ENCODE results near the gene MED10.

Gene MED10

GRCh38 chr5:6398570-6399230, 20.4 kb upstream of the MED10 start:
- DNase-seq = no peak

- no peak for DNase-seq
Measured at GRCh38 chr5:6397536-6398269, 19.4 kb upstream of the MED10 start.

GRCh38 chr5:6396836-6397535, 18.6 kb upstream of the MED10 start:
- no peak for DNase-seq

DNA sequence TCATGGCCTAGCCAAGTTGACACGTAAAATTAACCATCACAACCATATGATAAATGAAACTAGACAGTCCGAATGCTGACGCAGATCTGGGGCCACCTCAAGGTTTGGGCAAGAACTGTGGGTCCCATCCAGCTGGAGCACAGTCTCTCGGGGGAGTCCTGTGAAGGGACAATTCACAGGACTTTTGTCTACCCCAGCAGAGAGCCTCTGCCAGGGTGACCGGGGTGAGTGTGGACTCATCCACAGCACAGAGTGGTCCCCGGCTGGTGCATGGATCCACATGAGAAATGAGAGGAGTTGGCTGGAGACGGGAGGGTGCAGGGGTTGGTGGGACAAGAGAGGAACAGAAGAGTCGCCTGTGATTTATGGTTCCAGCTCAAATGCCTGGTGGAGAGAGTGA, 17.7 kb upstream of the MED10 start:
- no peak for DNase-seq

DNA sequence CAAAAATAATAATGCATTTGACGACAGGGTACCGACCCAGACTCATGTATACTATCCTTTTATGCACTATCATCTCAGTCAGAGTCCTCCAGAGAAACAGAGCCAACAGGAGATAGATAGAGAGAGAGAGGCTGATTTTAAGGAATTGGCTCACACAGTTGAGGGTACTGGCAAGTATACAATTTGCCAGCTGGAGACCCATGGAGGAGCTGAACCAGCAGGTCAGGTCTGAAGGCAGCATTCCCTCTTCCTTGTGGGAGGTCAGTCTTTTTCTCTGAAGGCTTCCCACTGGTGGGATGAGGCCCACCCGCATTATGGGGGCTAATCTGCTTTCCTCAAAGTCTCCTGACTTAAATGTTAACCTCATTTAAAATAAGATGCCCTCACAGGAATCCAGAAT, 17.3 kb upstream of the MED10 start:
- no peak for DNase-seq

- no peak for DNase-seq
Measured at GRCh38 chr5:6395102-6395445, 16.7 kb upstream of the MED10 start.

DNA sequence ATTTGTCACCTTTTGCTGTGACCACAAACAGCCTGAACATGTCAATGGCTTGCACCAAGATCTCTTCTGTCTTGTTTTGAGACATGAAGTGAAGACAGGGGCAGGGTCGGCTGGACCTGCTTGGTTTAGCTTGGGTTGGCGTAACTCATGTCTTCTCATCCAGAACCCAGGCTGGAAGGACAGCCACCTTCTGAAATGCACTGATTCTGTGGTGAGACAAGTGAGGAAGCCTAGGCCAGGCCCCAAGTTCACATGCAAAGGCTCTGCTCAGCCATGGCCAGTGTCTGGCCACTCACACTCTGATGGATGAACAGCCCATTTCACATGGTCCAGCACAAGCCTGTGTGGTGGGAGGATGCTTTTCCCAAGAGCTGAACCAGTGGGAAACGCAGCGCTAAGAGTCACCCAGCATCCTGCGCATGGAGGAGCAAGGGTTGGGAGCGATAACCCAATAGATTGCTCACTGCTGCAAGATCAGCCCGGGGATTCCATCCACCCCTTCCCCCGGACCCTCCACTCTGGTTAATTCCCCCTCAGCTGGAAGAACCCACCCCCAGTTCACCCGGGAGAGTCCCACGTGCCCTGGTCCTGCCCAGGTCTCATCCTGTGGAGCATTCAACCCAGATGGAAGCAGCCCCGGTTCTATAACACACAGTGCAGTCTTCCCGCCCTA, 16.2 kb upstream of the MED10 start:
- DNase-seq = no peak

DNA sequence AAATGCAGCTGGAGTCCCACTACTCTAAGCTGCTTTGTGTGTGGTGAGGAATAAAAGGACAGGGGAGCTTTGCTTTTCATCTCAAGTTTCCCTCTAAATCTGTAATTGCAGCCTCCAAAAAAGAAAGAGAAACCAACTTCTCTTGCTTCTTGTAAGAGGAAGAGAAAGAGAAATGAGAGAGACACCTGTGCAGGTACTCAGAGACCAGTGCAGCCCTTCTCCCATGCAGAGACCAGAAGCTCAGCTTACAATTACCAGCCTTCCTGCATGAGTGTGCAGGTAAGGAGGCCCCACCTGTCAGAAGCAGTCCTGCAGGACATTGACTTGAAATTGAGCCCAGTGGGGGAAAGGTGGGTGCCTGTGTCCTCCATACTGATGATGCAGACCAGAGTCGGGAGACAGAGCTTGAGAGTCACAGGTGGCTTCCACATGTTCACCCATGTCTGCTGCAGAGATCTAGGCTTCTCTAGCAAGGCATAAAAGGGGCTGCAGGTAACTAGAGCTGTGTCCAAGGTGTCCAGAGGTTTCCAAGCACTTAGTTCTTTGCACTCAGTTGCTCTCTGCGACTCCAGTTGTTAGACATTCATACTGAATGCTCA, 15.3 kb upstream of the MED10 start:
- DNase-seq = no peak

DNA sequence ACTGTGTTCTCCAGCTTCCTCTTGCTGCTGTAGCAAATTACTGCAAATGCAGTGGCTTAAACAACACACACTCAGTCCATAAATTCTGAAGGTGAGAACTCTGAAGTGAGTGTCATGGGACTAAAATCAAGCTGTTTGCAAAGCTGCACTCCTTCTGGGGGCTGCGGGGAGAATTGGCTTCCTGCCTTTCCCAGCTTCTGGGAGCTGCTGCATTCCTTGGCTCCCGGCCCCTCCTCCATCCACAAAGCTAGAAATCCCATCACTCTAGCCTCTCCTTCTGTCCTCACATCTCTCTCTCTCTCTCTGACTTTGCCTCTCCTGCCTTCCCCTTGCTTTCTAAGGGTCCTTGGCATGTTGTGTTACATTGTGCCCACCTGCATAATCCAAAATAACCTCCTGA, 14.2 kb upstream of the MED10 start:
- no peak for DNase-seq

- no peak for DNase-seq
Measured at GRCh38 chr5:6391151-6391550, 12.8 kb upstream of the MED10 start.

DNA sequence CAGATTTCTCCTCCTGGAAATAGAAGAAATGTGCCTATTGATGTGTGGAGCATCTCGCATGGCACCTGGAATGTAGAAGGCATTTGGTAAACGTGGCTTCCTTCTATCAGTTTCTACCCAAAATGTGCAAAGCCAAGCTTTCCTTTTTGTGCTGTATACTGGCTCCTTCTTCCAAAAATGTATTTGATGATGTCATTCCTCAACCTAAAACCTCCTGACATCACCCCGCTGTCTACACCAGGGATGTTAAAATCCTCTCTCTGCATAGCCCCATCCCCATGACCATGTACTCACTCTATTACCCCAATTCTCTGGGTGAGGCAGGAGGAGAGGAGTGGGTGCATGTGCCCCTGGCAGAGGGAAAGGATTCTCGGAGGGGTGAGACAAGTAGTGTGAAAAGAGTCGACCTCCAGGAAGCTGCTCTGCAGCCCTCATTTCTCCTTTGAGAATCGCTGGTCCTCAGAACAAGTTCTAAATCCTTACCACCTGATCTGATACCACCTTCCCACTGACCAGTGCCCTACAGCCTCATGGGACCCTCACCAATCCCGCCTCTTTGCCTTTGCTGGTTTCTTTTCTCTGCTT, 11.7 kb upstream of the MED10 start:
- DNase-seq = no peak

GRCh38 chr5:6389397-6389796, 11.1 kb upstream of the MED10 start:
- DNase-seq = no peak

DNA sequence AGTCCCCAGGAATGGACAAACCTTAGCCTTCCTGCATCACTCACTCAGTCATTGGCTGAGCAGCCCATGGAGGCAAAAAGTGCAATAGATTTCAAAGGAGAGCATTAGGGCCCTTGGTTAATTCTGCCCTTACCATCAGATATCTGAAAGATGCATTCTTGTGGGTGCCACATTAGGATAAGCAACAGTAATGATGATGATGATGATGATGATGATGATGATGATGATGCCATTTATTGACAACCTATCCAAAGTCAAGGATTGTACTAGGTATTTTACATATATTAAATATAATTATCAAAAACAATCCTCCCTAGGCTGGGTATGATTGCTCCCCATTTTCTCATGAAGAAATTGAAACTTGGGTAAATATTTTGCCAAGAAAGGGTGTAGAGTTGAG, 9.6 kb upstream of the MED10 start:
- DNase-seq = no peak

DNA sequence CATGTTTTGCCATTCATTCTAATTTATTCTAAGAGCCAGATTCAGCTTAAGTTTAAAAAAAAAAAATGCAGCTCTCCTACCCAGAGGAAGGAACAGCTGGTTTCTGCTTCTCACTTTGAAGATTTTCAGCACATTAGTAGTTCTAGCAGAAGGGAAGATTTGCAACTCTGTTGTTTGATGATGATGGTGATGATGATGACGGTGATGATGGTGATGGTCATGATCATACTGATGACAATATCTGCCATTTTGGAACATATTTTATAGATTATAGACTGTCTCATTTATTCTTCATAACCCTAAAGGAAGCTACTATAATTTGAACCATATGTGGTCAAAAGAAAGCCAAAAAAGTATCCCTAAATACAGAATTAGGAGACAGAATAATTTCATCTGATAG, 7.9 kb upstream of the MED10 start:
- no peak for DNase-seq

- DNase-seq = no peak
Measured at GRCh38 chr5:6384856-6385255, 6.5 kb upstream of the MED10 start.

- DNase-seq = no peak
Measured at GRCh38 chr5:6383376-6383775, 5.0 kb upstream of the MED10 start.

GRCh38 chr5:6379246-6379645, 899 bp upstream of the MED10 start:
- no peak for DNase-seq

GRCh38 chr5:6378766-6379103, 388 bp upstream of the MED10 start:
- DNase-seq = no peak

- no peak for DNase-seq
Measured at GRCh38 chr5:6377582-6377904, 804 bp downstream of the MED10 start.

DNA sequence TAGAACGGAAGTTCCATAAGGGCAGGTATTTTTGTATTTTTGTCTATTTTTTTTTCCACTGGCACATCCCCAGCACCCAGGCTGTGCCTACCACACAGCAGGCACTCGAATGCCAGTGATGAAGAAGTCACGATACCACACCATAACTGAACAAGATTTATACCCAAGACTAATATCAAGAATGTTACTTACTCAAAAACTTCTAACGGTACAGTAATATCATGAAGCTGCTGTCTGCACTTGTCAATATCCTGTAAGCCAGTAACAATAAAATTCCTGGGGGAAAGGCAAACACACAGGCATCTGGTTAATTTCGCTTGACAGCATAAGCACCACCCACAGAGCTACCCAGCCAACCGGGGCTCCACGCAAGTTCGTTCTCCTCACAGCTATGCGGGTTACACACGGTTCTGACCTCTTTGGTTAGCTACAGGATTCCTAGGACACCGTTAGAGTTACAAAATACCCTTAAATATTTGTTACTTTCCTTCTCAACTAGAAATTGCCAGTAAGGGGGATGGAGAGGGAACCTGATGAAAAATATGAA, 1.3 kb downstream of the MED10 start:
- DNase-seq = no peak

DNA sequence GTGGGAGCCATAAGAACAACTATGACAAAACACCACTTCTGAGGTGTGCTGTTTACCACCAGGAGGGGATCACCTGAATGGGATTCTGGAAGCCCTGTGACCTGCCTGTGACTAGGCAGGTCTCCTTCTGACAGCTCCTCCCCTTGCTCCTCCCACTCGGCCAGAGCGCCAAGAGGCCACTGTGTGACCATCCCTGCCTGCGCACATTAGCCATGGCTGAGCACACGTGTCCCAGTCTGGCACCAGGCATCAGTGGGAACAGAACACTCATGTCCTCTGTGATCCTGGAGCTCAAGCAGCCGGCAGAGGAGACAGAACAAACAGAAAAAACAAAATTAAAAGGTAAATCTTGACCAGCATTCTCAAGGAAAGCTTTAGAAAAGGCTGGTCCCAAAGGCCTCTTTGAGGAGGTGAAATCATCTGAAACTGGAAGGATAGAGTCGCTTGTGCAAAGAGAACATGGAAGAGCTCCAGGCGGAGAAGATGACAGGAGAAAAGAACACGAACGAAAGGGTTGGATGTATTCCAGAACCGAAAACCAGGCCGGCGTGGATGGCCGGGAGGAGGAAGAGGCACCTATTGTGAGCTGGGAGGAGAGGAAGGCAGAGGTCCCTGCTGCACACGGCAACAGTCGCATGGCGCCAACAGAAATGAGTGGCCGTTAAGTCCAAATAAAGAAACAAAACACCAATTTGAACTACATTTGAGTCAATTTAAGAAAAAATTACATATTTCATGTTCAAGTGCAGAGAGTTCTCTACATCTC, 5.1 kb downstream of the MED10 start:
- DNase-seq = no peak

All from kidney glomerular epithelial cell (primary cell).